Epithelial cell of alveolus of lung (primary cell): Measurements from ENCODE around the gene SERPINI2. TPM values are rescaled to one million over a fixed set of nuclear protein-coding genes. Genes with fewer than 3 reads are reported as not detected.

Source experiments
- total RNA-seq: library from RNA; depleted of rRNA; stranded (reverse); fragments of >200 nt; gene quantifications from 2 replicates; pipeline ENCODE4 v1.2.1, GENCODE V29; 2015

The SERPINI2 gene
- not detected in 2 replicates for total RNA-seq

GRCh38 chr3:167473863-167474262 lies at the start of gene SERPINI2:
Gene SERPINI2 (minus strand): TSS chr3:167474042. CDS start chr3:167471834, 2,208 bp downstream.

Other genes with a start within 250 kb of the SERPINI2 start
- not detected in 2 replicates for gene ZBBX, start 93.7 kb downstream of the SERPINI2 start, total RNA-seq
- gene WDR49, start 179.9 kb upstream of the SERPINI2 start, total RNA-seq = 0.13 and 0.48 TPM in 2 replicates